ENCODE measurements around the gene GABRB1.
"Not testable (repeated sequence)": the region's sequence is repeated elsewhere in the genome, so short reads cannot be mapped to it uniquely, and the experiment has no call there.

GABRB1 gene

DNA sequence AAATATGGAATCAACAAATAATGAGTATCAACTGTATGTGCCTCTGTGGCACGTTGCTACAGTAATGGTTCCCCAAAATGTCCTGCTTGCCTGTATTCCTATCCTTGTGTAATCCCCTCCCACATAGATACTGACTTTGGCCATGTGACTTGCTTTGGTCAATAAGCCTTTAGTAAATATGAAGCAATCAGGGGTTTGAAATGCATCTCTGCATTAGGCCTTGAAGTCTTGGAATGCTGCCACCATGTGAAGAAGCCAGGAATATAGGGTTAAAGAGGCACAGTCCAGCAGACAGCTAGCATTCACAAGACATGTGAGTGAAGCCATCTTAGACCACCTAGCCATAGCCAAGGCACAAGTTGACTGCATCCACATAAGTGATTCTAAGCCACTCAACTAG lies 190.9 kb downstream of the GABRB1 start:
- no peaks in the 10 kb centered on the region for H3K36me3 Mint-ChIP-seq (ENCODE audit: low read depth)
- no peaks in the 10 kb centered on the region for H3K4me1 Mint-ChIP-seq (ENCODE audit: low read depth)
- H3K9me3 Mint-ChIP-seq, result no peaks in the 10 kb centered on the region

DNA sequence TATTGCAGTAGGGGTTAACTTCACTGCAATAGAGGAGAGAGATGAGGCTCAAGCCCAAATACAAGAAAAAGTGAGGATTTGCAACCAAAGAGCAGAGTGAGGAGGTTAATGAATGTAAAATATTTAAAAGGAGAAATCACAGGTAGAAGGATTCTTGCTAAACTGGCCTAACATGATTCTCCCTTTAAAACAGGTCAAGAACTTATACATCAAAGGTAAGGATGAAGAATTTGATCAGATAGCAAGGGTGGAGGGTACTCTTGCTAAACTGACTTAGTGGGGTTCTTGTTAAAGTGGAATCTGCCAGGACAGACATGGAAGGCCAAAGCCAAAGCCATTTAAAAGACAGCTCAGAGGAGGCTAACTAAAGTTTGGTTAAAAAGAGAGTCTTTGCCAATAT lies 193.0 kb downstream of the GABRB1 start:
- H3K36me3 Mint-ChIP-seq (ENCODE audit: low read depth), result no peaks in the 10 kb centered on the region
- H3K9me3 Mint-ChIP-seq, result no peaks in the 10 kb centered on the region
- H3K4me3 Mint-ChIP-seq, result no peak overlapping the region

More for the DNA sequence above, 190.9 kb downstream of the GABRB1 start:
- Mint-ChIP-seq H3K27me3 (peaks cover 13% of the 10 kb centered on the region), H3K4me3 (no peak overlapping the region), H3K27ac (no peak overlapping the region)

DNA sequence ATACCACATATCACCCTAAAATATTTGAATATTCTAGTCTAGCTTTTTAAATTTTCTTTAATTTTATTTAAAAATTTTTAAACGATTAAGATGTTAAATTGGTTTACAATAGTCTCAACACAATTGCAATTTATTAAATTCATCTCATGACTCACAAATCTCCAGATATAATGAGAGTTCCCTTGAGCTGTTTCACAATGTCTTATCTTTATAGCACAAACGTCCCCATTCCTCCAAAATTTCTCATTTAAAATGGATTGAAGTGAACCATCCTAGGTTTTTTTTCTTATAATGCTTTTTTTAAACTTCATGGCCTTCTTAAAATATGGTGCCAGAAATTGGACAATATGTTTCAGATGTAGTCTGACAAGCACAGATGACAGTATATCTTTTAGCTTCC lies 204.4 kb downstream of the GABRB1 start:
- no peaks in the 10 kb centered on the region for H3K36me3 Mint-ChIP-seq (ENCODE audit: low read depth)
- H3K9me3 Mint-ChIP-seq, result no peaks in the 10 kb centered on the region
- H3K27ac Mint-ChIP-seq, result no peak overlapping the region
- peaks cover 3% of the 10 kb centered on the region for H3K27me3 Mint-ChIP-seq
- H3K4me1 Mint-ChIP-seq (ENCODE audit: low read depth), result no peaks in the 10 kb centered on the region
- no peak overlapping the region for H3K4me3 Mint-ChIP-seq

More for the DNA sequence above, 193.0 kb downstream of the GABRB1 start:
- no peaks in the 10 kb centered on the region for H3K4me1 Mint-ChIP-seq (ENCODE audit: low read depth)
- H3K27ac Mint-ChIP-seq, result no peak overlapping the region
- peaks cover 13% of the 10 kb centered on the region for H3K27me3 Mint-ChIP-seq

DNA sequence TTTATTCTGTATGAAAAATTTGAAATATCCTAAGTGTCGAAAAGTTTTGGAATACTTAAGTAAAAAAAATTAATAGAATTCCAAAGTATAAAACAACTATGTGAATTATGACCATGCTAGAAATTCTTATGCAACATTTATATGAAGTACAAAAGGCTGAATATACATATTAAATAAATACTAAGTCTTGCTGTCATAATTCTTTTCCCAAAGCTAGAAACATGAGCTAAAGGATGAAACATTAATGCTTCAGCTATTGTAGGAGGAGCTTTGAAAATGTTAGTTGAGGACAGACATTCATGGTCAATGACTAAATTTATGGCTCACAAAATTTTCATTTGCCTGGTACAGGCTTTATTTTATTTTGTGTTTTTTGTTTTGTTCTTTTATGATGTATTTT lies 207.3 kb downstream of the GABRB1 start:
- Mint-ChIP-seq H3K4me3 (no peak overlapping the region), H3K4me1 (ENCODE audit: low read depth) (no peaks in the 10 kb centered on the region), H3K36me3 (ENCODE audit: low read depth) (no peaks in the 10 kb centered on the region), H3K27me3 (peaks cover 3% of the 10 kb centered on the region), H3K9me3 (no peaks in the 10 kb centered on the region), H3K27ac (no peak overlapping the region)

DNA sequence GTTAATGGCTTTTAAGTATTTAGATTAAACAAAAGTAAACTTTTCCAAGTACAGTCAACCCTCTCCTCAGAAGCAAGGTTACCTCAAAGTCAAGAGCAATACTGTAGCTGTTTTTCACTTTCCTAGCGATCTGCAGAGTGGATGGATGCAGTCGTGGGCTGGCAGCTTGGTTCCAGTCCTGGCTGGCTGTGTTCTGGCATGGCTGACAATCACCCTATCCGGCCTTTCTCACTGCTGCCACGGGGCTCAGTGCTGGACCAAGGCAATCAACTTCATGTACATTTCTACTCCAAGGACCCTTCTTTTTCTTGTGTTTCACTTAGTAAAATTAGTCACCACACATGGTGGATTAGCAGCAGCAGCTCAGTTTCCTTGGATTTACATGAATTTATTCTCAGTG lies 208.3 kb downstream of the GABRB1 start:
- H3K9me3 Mint-ChIP-seq, result peaks cover 4% of the 10 kb centered on the region
- peaks cover under 1% of the 10 kb centered on the region for H3K27me3 Mint-ChIP-seq
- no peaks in the 10 kb centered on the region for H3K36me3 Mint-ChIP-seq (ENCODE audit: low read depth)
- H3K27ac Mint-ChIP-seq, result no peak overlapping the region
- H3K4me3 Mint-ChIP-seq, result no peak overlapping the region
- H3K4me1 Mint-ChIP-seq (ENCODE audit: low read depth), result no peaks in the 10 kb centered on the region

DNA sequence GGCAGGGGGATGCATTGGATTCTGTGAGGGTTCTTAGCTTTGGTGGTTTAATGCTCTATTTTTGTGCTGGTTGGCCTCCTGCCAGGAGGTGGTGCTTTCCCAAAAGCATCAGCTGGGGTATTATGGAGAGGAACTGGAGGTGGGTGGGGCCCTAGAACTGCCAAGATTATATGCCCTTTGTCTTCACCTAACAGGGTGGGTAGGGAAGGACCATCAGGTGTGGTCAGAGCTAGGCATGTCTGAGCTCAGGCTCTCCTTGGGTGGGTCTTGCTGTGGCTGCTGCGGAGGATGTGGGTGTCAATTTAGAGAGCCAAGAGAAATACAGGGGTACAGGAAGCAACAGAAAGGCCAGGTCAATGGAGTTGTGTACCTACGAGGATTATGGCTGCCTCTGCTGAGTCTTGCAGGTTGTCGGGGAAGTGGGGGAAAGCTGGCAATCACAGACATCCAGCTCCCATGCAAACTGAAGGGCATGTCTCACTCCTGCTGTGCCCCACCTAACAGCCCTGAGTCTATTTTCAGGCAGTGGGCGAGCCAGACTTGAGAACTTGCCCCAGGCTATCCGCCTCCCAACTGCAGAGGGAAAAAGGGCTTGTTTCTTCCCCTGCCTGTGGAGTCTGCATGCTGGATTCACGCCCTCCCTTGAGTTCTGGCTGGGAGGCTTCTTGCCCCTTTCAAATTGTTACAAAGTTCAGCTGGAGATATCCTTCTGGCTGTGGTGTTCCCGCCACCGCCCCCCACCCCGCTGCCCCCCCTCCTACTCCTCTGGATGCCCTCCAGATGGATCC lies 220.2 kb downstream of the GABRB1 start:
- Mint-ChIP-seq H3K27ac (no peak overlapping the region), H3K9me3 (peaks cover 4% of the 10 kb centered on the region), H3K36me3 (ENCODE audit: low read depth) (no peaks in the 10 kb centered on the region), H3K27me3 (no peaks in the 10 kb centered on the region), H3K4me3 (no peak overlapping the region), H3K4me1 (ENCODE audit: low read depth) (no peaks in the 10 kb centered on the region)

DNA sequence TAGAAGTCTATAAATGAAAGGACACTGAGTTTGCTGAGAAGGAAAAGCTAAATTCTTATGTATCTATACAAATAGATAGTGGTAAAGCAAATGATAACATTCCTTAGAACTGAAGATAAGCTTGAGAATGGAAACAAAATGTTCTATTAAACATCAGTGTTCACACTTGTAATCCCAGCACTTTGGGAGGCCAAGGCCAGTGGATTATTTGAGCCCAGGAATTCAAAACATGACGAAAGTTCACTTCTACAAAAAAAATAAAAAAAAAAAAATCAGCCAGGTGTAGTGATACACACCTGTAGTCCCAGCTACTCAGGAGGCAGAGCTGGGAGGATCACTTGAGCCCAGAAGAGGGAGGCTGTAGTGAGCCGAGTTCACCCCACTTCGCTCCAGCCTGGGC lies 232.4 kb downstream of the GABRB1 start:
- Mint-ChIP-seq H3K4me3 (no peak overlapping the region), H3K27ac (no peak overlapping the region)

DNA sequence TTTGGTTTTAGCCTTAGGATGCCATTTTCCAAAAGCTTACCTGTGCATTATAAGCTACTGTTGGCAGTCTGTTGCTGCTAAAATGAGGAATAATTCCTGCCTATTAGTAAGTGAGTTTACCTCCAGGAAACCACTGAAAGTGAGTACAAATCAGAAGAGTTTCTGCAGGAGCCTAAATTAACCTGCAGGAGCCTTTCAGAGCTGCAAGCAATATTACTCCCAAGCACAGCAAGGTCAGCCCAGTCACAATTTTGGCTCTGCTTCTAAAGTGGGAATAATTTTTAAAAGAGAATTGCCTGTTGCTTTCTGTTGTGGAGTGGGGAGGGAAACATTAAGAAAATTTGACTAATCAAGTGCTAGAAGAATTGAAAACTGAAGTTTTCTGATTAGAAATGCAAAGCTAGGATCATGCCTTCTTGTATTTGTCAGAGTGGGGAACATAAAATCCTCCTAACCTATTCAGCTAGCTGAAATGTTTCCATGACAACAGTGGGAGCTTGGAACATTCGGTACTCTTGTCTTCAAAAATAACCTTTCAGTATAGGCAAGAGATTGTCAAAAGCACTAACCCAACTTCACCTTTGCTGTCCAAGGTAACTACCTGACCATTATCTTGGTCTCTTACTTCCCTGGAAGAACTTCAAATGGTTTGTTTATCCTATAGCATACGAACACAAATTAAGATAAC lies 239.0 kb downstream of the GABRB1 start:
- H3K36me3 Mint-ChIP-seq (ENCODE audit: low read depth), result no peaks in the 10 kb centered on the region
- H3K27ac Mint-ChIP-seq, result no peak overlapping the region

More for the DNA sequence above, 232.4 kb downstream of the GABRB1 start:
- H3K4me1 Mint-ChIP-seq (ENCODE audit: low read depth), result no peaks in the 10 kb centered on the region
- no peaks in the 10 kb centered on the region for H3K9me3 Mint-ChIP-seq
- peaks cover 4% of the 10 kb centered on the region for H3K27me3 Mint-ChIP-seq
- no peaks in the 10 kb centered on the region for H3K36me3 Mint-ChIP-seq (ENCODE audit: low read depth)

DNA sequence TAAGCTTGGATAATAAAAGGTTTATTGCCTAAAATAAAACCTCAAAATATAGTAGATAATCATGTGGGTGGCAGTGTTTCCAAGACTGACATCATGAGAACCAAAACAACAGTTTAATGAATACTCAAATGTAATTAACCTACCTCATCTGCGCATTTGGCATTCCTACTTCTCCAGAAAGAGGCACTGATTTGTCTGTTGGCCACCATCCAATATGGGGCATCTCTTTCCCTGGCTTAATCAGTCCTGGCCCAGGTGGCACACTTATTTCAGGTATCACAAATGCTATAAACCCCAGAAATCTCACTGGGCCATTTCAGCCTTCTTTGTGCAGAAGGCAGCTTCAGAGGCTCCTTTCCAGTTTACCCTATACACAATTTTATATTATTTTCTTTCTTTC lies 239.9 kb downstream of the GABRB1 start:
- H3K27me3 Mint-ChIP-seq, result peaks cover 4% of the 10 kb centered on the region
- no peaks in the 10 kb centered on the region for H3K9me3 Mint-ChIP-seq
- no peaks in the 10 kb centered on the region for H3K4me1 Mint-ChIP-seq (ENCODE audit: low read depth)
- no peak overlapping the region for H3K27ac Mint-ChIP-seq
- no peak overlapping the region for H3K4me3 Mint-ChIP-seq
- H3K36me3 Mint-ChIP-seq (ENCODE audit: low read depth), result no peaks in the 10 kb centered on the region

More for the DNA sequence above, 239.0 kb downstream of the GABRB1 start:
- Mint-ChIP-seq H3K4me3 (no peak overlapping the region), H3K4me1 (ENCODE audit: low read depth) (no peaks in the 10 kb centered on the region), H3K27me3 (peaks cover 4% of the 10 kb centered on the region), H3K9me3 (no peaks in the 10 kb centered on the region)

DNA sequence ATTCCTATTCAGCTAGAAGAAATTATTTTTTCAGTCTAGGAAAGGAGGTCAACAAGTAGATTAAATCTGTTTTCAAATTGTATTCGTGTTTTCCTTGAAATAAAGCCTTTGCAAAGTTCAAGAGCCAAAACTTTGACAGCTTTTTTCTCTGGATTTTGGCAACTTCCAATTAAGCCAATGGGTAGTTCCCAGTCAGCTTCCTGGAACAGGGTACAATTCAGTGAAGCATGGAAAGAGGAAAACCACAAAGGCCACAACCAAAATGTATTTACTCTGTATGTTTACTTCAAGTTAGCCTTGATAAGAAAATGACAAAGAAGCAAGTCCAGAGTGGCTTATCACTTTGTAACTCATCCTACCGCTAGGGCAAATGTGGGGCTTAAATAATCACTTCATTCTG lies 243.5 kb downstream of the GABRB1 start:
- H3K27ac Mint-ChIP-seq, result no peak overlapping the region
- no peak overlapping the region for H3K4me3 Mint-ChIP-seq
- H3K9me3 Mint-ChIP-seq, result no peaks in the 10 kb centered on the region
- no peaks in the 10 kb centered on the region for H3K27me3 Mint-ChIP-seq
- H3K4me1 Mint-ChIP-seq (ENCODE audit: low read depth), result no peaks in the 10 kb centered on the region
- H3K36me3 Mint-ChIP-seq (ENCODE audit: low read depth), result no peaks in the 10 kb centered on the region

DNA sequence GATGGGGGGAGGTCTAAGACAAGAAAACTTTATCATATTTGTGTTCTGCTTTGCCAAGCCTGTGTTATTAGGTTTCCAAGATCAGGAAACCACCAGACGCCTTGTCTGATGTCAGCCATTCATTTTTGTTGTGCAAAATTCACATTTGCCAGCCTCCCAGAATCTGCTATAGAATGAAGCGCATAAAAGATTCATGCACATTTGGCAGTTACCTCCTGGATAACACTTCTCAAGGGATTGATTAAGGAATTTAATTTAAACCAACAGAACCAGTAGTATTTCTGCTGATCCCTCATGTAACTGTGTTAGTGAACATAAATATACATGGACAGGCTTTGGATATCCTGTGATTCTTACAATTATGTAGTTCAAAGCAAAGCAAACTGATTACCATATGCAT lies 244.2 kb downstream of the GABRB1 start:
- Mint-ChIP-seq H3K4me1 (ENCODE audit: low read depth) (no peaks in the 10 kb centered on the region), H3K36me3 (ENCODE audit: low read depth) (no peaks in the 10 kb centered on the region), H3K9me3 (no peaks in the 10 kb centered on the region), H3K27ac (no peak overlapping the region), H3K4me3 (no peak overlapping the region), H3K27me3 (no peaks in the 10 kb centered on the region)

DNA sequence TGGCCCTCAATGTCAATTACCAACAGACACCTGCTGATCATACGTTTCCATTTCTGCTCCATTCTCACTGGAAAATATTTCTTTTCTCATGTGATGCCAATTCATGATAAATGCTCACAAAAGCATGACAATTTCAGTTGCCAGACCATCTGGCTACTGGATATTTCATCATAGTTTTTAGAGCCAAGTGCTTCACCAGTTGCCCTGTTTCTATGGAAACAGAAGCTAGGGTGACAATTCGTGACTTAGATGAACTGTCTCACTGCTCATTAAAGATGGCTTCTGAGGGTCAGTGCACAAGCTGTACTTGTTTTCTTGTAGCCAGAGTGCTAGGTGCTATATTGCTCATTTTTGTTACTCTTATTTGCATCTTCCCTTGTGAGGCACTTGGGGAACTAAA lies 247.3 kb downstream of the GABRB1 start:
- Mint-ChIP-seq H3K4me3 (no peak overlapping the region), H3K27ac (no peak overlapping the region), H3K4me1 (ENCODE audit: low read depth) (no peaks in the 10 kb centered on the region), H3K36me3 (ENCODE audit: low read depth) (no peaks in the 10 kb centered on the region), H3K27me3 (peaks cover 13% of the 10 kb centered on the region), H3K9me3 (no peaks in the 10 kb centered on the region)

DNA sequence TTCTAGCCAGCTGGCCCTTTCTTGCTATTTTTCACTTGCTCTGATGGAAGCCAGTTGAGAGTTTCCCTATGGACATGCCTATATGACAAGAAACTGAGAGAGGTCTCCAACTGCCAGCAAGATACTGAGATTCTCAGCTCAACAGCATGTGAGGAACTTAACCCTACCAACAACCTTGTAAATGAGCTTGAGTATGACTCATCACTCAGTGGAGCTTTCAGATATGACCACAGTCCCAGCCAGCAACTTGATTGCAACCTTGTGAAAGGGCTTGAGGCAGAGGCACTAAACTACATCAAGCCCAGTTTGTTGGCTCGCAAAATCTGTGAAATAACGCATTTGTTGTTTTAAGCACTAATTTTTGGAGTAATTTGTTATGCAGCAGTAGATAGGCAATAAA lies 256.4 kb downstream of the GABRB1 start:
- Mint-ChIP-seq H3K9me3 (no peaks in the 10 kb centered on the region), H3K27me3 (peaks cover 7% of the 10 kb centered on the region), H3K27ac (no peak overlapping the region), H3K4me1 (ENCODE audit: low read depth) (no peaks in the 10 kb centered on the region), H3K36me3 (ENCODE audit: low read depth) (no peaks in the 10 kb centered on the region), H3K4me3 (no peak overlapping the region)

DNA sequence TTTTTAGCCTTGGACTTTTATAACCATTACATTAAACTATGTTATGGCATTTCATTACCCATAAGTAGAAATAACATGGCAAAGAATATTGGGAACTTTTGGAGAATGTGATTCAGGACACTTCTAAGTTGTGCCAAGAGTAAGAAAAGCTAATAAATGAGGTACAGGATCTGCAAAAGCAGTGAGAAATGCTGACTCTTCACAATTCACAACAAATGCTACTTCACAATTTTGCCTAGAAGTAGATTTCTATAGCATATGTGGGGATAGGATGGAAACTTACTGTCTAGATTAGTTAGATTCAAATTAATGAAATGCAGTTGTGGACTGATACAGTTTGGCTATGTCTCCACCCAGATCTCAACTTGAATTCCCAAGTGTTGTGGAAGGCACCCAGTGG lies 258.4 kb downstream of the GABRB1 start:
- Mint-ChIP-seq H3K27ac (no peak overlapping the region), H3K4me1 (ENCODE audit: low read depth) (no peaks in the 10 kb centered on the region), H3K27me3 (peaks cover 4% of the 10 kb centered on the region), H3K36me3 (ENCODE audit: low read depth) (no peaks in the 10 kb centered on the region), H3K9me3 (no peaks in the 10 kb centered on the region), H3K4me3 (no peak overlapping the region)

DNA sequence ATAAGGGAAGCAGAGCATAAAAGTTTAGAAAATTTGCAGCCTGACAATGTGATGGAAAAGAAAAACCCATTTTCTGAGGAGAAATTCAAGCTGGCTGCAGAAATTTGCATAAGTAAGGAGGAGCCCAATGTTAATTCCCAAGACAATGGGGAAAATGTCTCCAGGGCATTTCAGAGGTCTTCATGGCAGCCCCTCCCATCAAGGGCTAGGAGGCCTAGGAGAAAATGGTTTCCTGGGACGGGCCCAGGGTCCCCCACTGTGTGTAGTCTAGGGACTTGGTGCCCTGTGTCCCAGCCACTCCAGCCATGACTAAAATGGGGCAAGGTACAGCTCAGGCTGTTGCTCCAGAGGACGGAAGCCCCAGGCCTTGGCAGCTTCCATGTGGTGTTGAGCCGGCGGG lies 259.5 kb downstream of the GABRB1 start:
- H3K36me3 Mint-ChIP-seq (ENCODE audit: low read depth); H3K27ac Mint-ChIP-seq; H3K4me1 Mint-ChIP-seq (ENCODE audit: low read depth); H3K27me3 Mint-ChIP-seq; H3K9me3 Mint-ChIP-seq; H3K4me3 Mint-ChIP-seq: not testable (repeated sequence)

DNA sequence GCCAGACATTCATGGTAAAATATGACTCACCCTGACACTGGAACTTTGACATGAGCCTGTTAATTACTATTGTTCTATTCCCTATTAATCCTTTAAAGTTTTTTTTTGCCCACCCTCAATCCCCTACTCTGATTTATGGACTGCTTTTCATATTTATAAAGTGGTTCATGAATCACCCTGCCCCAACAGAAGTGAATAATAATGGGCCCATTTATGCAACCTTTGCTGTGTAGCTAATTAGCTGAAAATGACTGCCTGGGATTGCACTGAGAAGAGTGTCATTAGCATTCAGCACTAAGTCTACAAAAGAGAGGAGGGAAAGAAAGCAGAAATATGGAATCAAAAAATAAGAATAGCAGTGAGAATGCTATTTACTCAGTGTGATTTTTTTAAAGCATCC lies 277.8 kb downstream of the GABRB1 start:
- no peaks in the 10 kb centered on the region for H3K9me3 Mint-ChIP-seq
- H3K36me3 Mint-ChIP-seq (ENCODE audit: low read depth), result no peaks in the 10 kb centered on the region
- H3K27me3 Mint-ChIP-seq, result peaks cover 12% of the 10 kb centered on the region
- H3K4me3 Mint-ChIP-seq, result no peak overlapping the region
- no peak overlapping the region for H3K27ac Mint-ChIP-seq
- no peaks in the 10 kb centered on the region for H3K4me1 Mint-ChIP-seq (ENCODE audit: low read depth)

Data from stimulated activated naive CD8-positive, alpha-beta T cell treated with anti-CD3 and anti-CD28 coated beads, Interleukin-15, Interleukin-2, amounts not matched to agents 100 ng/mL and 50 ng/mL, for 24 hours (primary cell).